Colonic mucosa (tissue), 4 donors: ENCODE measurements around the gene CPNE1. TPM values are rescaled to one million over a fixed set of nuclear protein-coding genes. Genes with fewer than 3 reads are reported as not detected.
A peak's percentile ranks its signal among the peaks of the same experiment; 100 is the strongest.

Source experiments
- DNase-seq: peaks from one replicate; pipeline ENCODE4 v3.0.0-alpha.2; 2020
- H3K27ac ChIP-seq: fragments of 200-600 bp; one replicate; pipeline ENCODE4 v1.8.0; 2021
- H3K27me3 ChIP-seq: fragments of 200-600 bp; one replicate; pipeline ENCODE4 v1.8.0; 2021
- H3K36me3 ChIP-seq: fragments of 200-600 bp; one replicate; pipeline ENCODE4 v1.8.0; 2021
- H3K4me1 ChIP-seq: fragments of 200-600 bp; one replicate; pipeline ENCODE4 v1.8.0; 2021; ENCODE audit warnings: mild to moderate bottlenecking
- H3K4me3 ChIP-seq: fragments of 200-600 bp; one replicate; pipeline ENCODE4 v1.8.0; 2021
- H3K9ac ChIP-seq, 2 donors: one replicate each; pipeline ENCODE4 v1.7.0; 2013; ENCODE audit warnings: control low read depth in 2 of 2, low read depth in 2 of 2, low read length in 2 of 2
- H3K9me3 ChIP-seq: fragments of 200-600 bp; one replicate; pipeline ENCODE4 v1.8.0; 2021
- intact Hi-C: fragments of 100-400 bp; cut with DNase I; formaldehyde crosslinking; loops from one replicate; pipeline ENCODE4 v1.14.1; 2022
- total RNA-seq, 2 donors: library from RNA; stranded (reverse); fragmentation: NEBNext Ultra II Directional in 1 of 2; extraction: Animal tissue kit (Norgen Biotek cat#: 25700) in 1 of 2; gene quantifications; one replicate each; pipeline ENCODE4 v1.2.1, GENCODE V29; 2021
- TF ChIP-seq, protein P1 (sequence below): fragments of 200-600 bp; IDR thresholded peaks from one replicate; pipeline ENCODE4 v1.8.0; 2022; ENCODE audit warnings: antibody characterized with exemption, mild to moderate bottlenecking
- donor health status: healthy.
- donor health status: DM: no; HTN: no; CAD: no.
- donor health status: DM: no; HTN: no; CAD: no.

The CPNE1 gene
- total RNA-seq, 2 donors from 2014 or later = 137 to 152 TPM

GRCh38 chr20:35673884-35674283, 9.2 kb upstream of the CPNE1 start:
- Histone ChIP-seq H3K4me1 (no peaks in the 10 kb centered on the region), H3K4me3 (no peak overlapping the region), H3K9me3 (no peaks in the 10 kb centered on the region), H3K27ac (no peak overlapping the region), H3K27me3 (no peaks in the 10 kb centered on the region), H3K36me3 (peaks cover 9% of the 10 kb centered on the region), H3K9ac (no peak overlapping the region)
- intact Hi-C loops = no loop called here
- DNase-seq = no peak
- TF ChIP-seq, protein P1, sequence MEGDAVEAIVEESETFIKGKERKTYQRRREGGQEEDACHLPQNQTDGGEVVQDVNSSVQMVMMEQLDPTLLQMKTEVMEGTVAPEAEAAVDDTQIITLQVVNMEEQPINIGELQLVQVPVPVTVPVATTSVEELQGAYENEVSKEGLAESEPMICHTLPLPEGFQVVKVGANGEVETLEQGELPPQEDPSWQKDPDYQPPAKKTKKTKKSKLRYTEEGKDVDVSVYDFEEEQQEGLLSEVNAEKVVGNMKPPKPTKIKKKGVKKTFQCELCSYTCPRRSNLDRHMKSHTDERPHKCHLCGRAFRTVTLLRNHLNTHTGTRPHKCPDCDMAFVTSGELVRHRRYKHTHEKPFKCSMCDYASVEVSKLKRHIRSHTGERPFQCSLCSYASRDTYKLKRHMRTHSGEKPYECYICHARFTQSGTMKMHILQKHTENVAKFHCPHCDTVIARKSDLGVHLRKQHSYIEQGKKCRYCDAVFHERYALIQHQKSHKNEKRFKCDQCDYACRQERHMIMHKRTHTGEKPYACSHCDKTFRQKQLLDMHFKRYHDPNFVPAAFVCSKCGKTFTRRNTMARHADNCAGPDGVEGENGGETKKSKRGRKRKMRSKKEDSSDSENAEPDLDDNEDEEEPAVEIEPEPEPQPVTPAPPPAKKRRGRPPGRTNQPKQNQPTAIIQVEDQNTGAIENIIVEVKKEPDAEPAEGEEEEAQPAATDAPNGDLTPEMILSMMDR = no peak

DNA sequence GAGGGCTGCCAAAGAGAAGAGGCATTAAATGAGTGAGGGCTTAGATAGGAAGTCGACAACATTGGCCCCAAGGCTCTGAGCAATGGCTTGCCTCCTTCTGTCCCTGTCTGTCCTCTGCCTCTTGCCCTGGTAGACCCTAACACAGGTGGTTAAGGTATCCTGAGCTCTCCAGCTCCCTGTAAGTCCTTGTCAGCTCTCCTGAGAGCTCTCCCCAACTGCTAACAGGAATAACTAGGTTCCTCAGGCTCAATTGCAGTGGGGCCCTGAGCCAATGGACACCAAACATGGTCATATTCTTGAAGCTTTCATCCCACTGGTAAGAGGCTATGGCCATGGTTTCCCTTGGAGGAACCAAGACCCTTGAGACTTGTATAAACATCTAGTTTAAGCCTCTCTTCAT, 5.0 kb upstream of the CPNE1 start:
- Histone ChIP-seq H3K4me1 (no peaks in the 10 kb centered on the region), H3K4me3 (no peak overlapping the region), H3K9ac (no peak overlapping the region), H3K27me3 (no peaks in the 10 kb centered on the region), H3K36me3 (peaks cover 9% of the 10 kb centered on the region), H3K27ac (no peak overlapping the region), H3K9me3 (no peaks in the 10 kb centered on the region)
- no peak for DNase-seq
- intact Hi-C loops = no loop called here
- TF ChIP-seq, protein P1 = no peak

- no peak overlapping the region for H3K27ac ChIP-seq
- intact Hi-C loops = no loop called here
- DNase-seq = no peak
- no peak overlapping the region for H3K4me3 ChIP-seq
- no peak overlapping the region for H3K9ac ChIP-seq
- no peaks in the 10 kb centered on the region for H3K9me3 ChIP-seq
- no peaks in the 10 kb centered on the region for H3K27me3 ChIP-seq
- H3K36me3 ChIP-seq = peaks cover 9% of the 10 kb centered on the region
- TF ChIP-seq, protein P1 = no peak
- no peaks in the 10 kb centered on the region for H3K4me1 ChIP-seq
Measured at GRCh38 chr20:35669221-35669620, 4.5 kb upstream of the CPNE1 start.

DNA sequence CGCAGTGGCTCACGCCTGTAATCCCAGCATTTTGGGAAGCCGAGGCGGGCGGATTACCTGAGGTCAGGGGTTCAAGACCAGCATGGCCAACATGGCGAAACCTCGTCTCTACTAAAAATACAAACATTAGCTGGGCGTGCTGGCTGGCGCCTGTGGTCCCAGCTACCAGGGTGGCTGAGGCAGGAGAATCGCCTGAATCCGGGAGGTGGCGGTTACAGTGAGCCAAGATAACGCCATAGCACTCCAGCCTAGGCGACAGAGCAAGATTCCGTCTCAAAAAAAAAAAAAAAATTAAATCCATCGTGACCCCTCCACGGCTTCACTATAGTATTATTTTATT, 1.2 kb upstream of the CPNE1 start:
- no peaks in the 10 kb centered on the region for H3K9me3 ChIP-seq
- H3K36me3 ChIP-seq = peaks cover 9% of the 10 kb centered on the region
- TF ChIP-seq, protein P1 = no peak
- no peak overlapping the region for H3K9ac ChIP-seq
- H3K27me3 ChIP-seq = no peaks in the 10 kb centered on the region
- intact Hi-C loops = no loop called here
- peaks cover 11% of the 10 kb centered on the region for H3K4me1 ChIP-seq
- H3K27ac ChIP-seq = no peak overlapping the region
- H3K4me3 ChIP-seq = no peak overlapping the region
- DNase-seq = no peak

DNA sequence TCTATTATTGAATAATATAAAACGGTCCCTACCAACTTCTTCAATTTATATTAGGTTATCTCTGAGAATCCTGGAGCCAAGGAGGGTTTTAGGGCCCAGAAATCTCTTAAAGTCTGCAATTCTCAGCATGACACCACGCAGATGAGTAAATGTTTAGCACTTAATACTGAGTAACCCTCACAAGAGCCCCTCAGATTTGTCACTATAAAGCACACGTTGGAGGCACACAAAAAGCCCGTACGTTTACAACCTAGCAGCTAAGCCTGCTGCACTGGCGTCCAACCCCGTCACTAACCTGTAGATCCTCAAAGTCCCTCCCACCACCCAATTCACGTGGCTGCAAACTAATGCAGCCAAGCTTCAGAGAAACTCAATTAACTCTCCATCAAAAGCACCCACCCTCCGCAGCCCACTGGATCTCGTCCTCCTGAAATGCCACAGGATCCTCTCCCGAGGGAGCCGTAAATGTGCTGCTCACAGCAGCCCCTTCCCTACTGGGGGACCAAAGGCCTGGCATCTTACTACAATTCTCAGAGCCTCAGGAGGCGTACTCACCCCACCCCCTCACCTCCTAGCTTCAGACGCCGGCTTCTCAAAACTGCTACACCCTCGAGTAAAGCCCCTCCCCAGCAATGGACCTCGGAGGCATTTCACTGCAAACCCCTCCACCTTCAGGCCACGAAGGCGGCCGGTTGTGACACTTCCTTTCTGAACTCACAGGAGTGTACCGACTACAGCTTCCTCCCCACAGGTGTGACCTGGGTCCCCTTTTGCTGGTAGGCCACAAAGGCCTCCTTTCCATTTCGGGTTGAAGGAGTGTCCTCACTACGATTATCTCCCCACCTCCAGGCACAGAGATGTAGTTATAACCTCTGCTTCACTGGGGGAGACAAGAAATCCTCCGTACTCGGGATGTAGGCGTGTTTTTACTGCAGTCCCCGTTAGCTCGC, 909 bp downstream of the CPNE1 start:
- intact Hi-C loops = loop anchor here (5.0 kb wide), 1 partner anchor 46 kb away; the partner anchor contains the start of gene SPAG4
- TF ChIP-seq, protein P1 = no peak
- H3K4me1 ChIP-seq = peaks cover 11% of the 10 kb centered on the region
- H3K4me3 ChIP-seq = peak overlapping the region; percentile 54
- peak overlapping the region; percentile 100 for H3K9ac ChIP-seq
- no peaks in the 10 kb centered on the region for H3K36me3 ChIP-seq
- H3K27me3 ChIP-seq = no peaks in the 10 kb centered on the region
- peak overlapping the region; percentile 89 for H3K27ac ChIP-seq
- DNase-seq = peak; percentile 69
- no peaks in the 10 kb centered on the region for H3K9me3 ChIP-seq
